Medulla oblongata (tissue), 1 donor: ENCODE data around the gene ZMYM3.

Source experiments
- DNase-seq: peaks from one replicate; pipeline ENCODE4 v3.0.0-alpha.2; 2015; ENCODE audit errors: extremely low spot score

The ZMYM3 gene

DNA sequence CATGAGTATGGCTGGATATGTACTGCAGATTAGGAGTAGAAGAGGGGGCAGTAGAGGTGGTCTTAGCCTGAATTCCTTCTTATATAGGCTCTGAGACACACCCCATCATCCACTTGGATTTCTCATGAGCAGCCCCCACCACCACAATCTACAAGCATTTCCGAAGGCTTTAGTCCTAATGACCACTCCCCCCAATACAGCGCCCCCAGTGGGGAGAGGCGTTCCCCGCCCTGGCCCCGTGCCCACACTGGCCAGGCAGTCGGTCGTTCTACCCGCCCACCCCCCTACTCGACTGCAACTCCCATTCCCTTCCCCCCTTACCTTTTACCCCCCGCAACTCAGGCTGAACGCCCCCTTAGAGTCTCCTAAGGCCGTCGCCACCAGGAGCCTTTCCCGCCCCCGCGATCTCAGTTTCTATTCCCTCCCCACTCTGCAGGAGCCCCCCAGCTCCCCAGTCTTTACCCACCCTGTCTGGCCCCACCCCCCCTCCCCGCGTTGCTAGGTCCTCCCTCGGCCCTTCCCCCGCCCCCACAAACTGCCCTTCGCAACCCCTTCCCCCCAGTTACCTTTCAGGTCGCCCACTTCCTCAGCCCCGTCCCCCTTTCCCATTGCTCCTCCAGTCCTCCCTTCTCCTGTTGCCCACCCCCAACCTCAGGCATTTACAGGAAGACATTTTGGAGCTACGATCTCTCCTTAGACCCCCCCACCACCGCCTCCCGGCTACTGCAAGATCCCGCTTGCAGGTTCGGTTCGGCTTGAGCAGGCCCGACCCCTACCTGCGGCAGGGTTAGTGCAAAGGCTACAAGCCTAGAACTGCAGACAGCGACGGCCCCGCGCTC lies 468 bp downstream of the ZMYM3 start:
- peak; percentile 28 for DNase-seq

DNA sequence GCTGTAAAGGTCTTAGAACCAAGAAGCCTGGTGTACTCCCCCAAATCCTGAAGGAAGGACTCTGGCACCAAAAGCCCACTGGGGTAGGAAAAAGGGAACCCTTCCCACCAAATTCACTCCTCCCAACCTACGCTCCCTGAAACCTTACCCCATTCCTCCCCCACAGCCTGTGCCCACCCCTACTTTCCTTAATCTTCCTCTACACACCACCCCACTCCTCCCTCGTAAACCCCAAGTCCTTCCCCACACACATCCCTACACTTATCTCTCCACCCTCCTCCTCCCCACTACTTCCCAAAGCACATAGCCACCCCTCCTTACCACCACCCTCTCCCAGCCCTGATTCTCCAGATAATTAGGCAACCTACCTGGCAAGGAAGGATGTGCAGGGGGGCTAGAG lies 1.7 kb downstream of the ZMYM3 start:
- DNase-seq, result no peak

DNA sequence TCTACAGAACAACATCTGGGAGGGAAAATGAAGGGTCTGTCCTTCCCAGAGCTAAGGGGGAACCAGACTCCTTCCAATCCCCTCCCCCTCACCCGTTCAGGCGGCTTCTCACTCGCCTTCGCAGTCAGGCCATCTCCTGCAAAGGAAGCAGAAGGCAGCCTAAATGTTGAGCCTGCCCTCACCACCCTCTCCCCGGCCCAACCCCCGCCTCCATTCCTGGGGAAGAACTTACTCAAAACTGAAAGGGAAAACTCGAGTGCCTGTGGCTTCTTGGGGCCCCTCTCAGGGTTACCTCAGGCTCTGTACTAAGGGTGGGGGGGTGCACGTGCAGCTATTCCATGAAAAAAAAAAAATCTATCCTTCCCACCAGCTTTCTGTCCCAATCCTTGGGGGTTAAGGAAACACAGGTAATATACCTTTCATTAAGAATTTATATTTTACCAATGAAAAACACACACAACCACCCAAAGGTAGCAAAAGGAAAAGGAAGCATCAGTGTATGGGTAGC lies 2.4 kb downstream of the ZMYM3 start:
- no peak for DNase-seq

DNA sequence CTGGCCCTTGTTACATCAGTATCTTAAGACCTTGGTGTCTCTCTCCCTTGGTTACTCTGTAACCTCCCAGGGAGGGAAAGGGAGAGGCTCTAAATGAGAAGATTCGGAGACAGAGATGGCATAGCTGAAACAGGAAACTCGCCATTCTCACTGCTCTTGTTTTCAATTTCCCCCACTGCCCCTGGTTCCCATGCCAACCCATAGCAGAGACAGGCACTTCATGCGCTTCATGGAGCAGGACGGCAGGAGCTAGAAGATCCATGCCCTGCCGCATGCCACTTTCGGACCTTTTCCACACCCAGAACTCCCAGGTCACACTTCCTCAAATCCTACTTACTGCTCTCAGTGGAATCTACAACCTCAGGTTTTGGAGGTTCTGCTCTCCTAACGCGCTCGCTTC lies 3.1 kb downstream of the ZMYM3 start:
- no peak for DNase-seq

DNA sequence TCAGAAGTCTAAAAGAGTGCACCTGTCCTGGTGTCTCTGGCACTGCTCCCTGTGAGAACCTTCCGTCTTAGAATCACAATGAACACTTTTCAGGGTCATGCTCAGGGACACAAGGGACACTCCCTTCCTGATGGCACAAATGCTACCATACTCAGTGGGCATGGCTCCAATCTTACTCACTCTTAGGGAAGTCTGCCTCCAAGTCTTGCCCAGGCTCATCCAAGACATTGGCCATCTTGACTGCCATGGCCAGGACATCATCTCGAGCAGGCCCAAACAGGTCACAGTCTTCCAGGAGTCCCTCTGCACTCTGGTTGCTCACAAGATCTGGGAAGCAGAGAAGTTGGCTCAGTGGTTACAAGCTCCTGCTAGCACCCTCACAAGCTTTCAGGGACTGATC lies 8.8 kb downstream of the ZMYM3 start:
- DNase-seq, result no peak

DNA sequence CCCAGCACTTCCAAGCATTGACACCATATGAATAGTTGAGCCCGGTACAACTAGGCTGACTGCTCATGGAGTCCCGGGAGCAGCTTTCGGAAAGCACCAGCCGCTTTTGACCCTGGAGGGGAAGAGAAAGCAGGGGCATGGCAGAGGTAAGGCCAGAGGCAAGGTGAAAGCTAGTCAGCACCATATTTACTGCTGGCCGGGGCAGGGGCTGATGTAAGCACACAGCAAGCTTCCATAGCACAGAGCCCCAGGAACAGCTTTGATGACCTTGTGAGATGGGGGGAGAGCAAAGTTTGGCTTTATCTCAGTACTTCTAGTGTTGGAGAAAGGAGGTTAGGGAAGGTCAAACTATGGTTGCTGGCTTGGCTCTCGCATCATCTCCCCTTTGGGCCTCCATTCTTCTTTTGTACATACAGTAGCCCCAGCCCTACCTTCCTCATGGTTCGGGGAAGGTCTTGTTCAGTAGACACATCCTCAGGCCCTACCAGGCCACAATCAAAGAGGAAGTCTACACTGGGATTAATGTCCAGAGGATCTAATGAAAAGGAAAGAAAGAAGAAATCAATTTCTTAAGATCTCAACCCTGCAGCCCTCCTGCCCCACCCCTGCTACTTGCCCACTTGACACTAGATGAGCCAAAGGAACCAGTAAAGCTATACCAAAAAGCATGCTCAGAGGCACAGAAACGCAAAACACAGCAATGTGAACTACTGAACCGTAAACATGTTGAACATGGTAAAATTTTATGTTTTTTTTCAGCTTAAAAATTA lies 9.4 kb downstream of the ZMYM3 start:
- no peak for DNase-seq

DNA sequence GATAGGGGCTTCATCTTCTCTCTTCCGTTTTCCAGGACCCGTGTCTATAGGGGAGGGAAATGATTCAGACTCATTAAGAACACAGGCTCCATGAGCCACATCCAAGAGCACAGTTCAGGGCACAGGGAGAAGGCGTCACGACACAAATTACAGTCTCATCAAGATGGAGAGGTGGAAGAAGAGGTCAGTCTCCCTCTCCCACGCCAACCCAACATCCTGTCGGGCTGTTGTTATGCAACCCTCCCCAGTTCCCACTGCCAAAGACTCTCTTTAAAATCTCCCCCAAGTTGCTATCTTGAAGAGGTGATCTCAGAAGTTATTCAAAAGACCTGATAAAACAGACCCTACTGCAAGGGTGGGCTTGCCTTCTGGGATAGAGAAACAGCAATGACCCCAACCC lies 12.6 kb downstream of the ZMYM3 start:
- DNase-seq, result no peak

DNA sequence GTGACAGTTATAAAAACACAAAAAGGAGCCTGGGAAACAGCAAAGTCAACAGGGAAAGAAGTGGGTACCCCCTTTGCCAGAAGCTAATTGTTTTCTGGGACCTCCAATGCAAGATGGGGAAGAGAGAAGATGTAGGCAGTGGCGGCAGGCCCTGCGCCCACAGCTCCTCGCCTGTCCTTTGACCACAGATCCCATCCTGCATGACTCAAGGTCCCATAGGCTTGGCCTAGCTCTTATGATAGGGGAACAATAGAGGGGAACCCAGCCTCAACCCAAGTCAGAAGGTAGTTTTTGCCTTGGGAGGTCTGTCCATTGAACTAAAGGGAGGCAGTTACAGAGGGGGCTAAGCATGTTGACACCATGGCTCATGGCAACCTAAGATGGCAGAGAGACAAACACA lies 14.2 kb downstream of the ZMYM3 start:
- DNase-seq, result no peak

DNA sequence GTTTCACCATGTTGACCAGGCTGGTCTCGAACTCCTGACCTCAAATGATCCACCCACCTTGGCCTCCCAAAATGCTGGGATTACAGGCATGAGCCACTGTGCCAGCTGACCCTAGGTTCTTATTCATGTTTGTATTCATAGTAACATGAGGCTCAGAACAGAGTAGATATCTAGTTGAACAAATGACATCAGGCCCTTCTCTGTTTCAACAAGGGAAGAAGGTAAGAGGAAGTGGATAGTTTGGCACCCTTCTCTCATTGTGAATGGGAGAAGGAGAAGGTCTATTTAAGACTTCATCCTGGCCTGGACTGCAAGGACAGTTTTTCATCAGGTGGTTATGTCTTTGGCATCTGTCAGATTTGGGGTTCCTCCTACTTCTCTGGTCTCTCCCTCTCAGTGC lies 17.1 kb downstream of the ZMYM3 start:
- no peak for DNase-seq

DNA sequence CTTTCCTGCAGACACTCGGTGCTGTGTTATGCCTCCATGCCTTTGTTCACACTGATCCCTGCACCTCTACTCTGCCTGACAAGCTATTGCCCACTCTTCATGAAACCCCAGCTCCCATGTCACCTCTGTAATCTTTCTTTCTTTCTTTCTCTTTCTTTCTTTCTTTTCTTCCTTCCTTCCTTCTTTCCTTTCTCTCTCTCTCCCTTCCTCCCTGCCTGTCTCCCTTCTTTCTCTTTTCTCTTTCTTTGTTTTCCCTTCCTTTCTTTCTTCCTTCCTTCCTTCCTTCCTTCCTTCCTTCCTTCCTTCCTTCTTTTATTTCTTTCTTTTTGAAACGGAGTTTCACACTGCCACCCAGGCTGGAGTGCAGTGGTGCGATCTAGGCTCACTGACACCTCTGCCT lies 18.5 kb downstream of the ZMYM3 start:
- DNase-seq, result no peak

DNA sequence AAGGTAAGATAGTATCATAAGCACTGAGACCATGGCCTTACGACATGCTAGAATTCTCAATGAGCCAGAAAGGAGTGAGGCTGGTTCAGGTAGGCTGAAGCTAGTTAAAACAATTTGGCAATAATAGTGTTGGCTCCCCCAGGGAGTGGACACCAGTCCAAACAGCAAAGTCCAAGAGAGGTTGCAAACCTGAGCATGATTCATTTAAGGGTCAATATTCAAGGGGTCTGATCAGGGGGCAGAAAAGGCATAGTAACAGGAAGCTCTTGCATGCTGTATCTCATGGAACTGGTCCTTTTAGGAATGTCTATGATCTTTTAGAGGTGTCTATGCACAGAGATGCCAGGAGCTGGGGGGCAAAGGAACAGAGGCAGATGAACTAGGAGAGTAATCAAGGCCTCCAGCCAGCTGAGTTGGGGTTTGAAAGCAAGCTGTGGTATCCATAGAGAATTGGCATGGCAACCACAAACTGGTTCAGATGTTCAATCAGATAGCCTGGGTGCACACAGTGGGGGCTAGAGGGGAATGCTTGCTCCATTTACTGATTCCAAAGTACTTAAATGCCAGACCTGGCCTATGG lies 25.8 kb downstream of the ZMYM3 start:
- DNase-seq, result no peak

DNA sequence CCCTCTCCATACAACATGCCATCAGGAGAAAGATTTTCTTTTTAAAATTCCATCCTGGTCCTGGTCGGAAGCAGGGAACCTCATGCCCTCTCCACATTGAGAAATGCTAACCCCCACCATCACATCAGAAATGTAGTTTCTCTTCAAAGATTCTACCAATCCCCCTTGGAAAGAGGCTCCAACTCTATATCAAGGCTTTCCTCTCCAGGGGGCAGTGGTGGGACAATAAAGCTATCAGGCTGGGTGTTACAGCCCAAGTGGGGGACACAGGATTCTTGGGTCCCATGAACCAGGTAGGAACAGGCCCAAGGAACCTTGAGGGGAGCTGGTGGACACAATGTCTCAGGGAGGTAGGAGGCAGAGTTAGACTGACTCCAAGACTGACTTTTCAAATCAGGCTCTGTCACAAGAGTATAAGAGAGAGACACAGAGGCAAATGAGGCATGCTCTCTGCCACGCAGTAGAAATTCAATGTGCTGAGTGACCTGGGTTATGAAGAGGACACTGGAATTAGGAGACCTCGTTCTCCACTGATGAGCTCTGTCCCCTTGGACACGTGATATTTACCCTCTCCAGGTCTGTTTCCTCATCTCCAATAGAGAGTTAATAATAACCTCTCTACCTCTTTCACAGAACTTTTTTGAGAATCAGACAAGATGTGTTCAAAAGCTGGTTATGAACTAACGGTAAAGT lies 26.4 kb downstream of the ZMYM3 start:
- DNase-seq, result no peak

DNA sequence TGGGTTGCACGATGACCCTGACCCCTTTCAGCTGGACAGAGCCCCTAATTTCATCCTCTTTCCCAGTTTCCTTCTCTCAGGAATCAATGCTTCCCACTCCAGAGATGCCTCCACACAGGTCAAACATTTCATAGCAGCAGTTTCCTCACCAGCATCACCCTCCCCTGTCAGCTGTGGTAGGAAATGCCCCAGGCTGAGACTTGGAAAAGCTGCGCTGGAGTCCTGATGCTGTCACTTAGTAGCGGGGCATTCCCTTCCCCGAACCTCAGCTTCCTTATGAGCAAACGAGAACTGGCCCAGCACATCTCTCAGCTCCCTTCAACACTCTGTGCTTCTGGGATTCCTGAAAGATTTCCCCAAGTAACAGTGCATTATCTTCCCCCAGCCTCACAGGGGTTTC lies 28.3 kb downstream of the ZMYM3 start:
- DNase-seq, result no peak

DNA sequence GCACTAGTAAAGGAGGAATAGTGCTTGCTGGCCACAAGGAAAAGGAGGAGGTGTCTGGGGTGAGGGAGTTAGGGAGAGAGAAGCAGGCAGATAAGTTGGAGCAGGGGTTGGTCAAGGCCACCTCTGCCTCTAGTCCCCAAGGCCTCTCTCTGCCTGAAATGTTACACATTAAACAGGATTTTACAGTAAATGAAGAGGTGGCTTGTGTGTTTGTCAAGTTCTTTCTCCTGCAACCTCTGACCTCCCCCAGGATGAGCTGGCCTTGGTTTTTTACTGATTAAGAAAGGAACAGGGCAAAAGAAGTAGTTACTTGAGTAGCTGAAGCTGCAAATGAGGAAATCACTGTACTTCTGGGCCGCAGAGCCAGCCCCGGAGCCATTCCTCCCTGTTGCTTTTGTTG lies 28.9 kb downstream of the ZMYM3 start:
- DNase-seq, result no peak

DNA sequence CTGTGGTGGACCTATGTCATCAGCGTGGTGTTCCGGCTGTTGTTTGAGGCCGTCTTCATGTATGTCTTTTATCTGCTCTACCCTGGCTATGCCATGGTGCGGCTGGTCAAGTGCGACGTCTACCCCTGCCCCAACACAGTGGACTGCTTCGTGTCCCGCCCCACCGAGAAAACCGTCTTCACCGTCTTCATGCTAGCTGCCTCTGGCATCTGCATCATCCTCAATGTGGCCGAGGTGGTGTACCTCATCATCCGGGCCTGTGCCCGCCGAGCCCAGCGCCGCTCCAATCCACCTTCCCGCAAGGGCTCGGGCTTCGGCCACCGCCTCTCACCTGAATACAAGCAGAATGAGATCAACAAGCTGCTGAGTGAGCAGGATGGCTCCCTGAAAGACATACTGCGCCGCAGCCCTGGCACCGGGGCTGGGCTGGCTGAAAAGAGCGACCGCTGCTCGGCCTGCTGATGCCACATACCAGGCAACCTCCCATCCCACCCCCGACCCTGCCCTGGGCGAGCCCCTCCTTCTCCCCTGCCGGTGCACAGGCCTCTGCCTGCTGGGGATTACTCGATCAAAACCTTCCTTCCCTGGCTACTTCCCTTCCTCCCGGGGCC lies 29.7 kb downstream of the ZMYM3 start:
- no peak for DNase-seq

DNA sequence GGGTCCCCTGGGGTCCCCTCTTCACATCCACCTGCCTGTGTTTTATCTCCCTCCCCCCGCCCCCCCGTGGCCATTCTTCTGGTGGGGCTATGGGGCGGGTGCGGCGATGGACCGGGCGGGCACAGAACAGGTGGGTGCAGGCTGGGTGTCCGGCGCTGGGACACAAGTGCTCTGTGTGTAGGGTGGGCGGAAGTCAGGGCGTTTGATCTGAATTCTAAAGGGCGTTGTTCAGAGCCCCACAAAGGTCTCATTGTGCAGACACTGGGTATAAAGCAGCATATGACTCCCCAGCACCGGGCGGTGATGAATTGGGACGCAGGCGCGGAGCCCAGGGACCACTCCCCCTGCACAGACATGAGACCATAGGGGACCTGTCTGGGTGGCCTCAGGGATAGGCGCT lies 31.0 kb downstream of the ZMYM3 start, which contains the start of gene GJB1:
Gene GJB1 (plus strand): TSS at position 296 of the 400 bp plus-strand sequence. CDS start 484 bp downstream, outside the sequence.
- peak; percentile 81 for DNase-seq

DNA sequence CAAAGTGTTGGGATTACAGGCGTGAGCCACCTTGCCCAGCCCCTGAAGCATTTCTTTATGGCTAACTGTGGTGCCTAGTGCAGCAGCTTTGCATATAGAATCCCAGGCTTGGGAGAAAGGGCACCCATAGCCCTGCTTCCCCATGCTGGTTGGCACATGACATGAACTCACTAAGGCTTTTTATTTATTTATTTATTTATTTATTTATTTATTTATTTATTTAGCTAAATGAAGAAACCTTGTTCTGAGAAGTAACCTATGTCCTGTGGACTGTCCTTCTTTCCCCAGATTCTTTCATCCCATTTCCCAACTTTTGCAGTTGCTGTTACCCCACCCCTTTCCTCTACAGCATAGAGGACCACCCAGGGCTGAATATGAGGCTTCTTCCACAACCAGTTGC lies 32.8 kb downstream of the ZMYM3 start:
- no peak for DNase-seq

DNA sequence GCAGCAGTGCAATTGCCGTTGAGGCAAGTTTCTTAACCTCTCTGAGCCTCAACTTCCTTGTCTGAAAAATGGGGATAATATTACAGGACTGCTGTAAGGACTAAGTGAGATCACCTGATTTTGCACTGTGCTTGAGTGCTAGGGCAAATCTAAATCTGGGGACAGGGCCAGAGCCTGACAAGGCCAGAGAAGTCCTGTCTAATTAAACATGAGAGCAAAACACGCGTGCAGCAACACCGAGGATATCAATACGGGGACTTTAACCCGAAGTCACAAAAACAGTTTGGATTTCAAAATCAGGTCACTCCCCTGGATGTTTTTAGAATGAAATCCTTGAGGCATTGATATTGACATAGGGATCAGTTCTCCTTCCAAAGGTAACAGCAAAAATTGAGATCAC lies 36.6 kb downstream of the ZMYM3 start:
- DNase-seq, result no peak

DNA sequence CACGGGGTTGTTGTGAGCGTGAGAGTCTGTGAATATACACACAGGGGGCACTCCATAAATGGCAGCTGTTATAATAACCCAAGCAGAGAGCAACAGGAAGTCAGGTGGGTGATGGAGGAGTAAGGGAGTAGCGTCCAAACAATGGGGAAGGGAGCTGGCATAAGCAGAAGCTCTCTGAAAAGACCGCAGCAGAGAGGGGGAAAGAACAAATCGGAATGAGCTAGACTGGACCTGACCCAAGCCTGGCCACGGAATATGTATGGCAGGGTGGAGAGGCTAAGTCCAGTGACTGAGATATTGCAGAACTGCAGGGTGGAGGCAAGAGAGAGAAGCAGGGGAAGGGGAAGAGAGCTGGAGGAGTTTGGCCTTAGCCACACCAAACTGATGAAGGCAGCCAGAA lies 37.5 kb downstream of the ZMYM3 start:
- no peak for DNase-seq

DNA sequence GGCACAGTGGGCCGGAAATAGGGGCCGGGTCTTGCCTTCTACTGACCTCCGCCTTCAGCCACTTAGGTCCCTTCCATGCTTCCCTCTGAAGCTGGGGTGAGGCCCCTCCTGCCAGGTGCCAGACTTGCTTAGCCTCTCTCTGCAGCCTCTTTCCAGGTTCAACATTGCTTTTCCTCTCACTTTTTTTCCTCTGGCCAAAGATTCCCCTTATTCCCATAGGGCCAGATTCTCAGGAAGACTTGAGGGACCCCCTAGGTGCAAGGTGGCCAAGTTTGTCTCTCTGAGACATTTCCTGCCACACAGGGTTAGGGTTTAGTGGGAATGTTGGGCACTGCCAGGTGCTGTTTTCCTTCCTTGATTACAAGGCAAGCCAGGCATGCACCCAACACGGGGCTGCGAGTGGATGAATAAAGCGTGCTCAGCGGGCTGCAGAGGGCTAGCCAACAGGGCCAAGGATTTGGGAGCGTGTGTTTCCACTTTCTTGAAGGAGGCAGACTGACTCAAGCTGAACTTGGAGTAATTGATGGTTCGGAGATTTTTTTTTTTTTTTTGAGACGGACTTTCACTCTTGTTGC lies 38.5 kb downstream of the ZMYM3 start:
- no peak for DNase-seq
